ENCODE data around the gene ABHD11. TPM values are rescaled to one million over a fixed set of nuclear protein-coding genes. Genes with fewer than 3 reads are reported as not detected.
A peak's percentile ranks its signal among the peaks of the same experiment; 100 is the strongest.

Gene ABHD11
- total RNA-seq, 1 donor from 2014 or later: 31.6 TPM

DNA sequence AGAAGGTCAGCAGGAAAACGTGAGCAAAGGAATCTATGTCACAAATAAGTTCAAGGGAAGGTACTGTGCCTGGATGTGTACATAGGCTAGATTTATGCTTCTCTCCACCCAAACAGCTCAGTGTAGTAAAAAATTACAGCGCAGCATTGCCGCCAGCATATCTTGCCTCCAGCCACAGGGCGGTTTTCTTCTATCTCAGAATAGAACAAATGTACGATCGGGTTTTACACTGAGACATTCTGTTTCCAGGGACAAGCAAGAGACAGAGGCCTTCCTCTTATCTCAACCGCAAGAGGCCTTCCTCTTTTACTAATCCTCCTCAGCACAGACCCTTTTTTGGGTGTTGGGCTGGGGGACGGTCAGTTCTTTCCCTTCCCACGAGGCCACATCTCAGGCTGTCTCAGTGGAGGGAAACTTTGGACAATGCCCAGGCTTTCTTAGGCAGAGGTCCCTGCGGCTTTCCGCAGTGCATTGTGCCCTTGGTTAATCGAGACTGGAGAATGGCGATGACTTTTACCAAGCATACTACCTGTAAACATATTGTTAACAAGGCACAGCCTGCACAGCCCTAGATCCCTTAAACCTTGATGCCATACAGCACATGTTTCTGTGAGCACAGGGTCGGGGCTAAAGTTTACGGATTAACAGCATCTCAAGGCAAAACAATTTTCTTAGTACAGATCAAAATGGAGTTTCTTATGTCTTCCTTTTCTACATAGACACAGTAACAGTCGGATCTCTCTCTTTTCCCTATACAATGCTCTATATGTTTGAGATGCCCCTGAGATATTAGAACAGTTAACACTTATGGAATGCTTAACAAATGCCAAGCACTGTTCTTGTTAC lies 11.6 kb upstream of the ABHD11 start:
- DNase-seq (ENCODE audit: low spot score): no peak
- intact Hi-C loops (cut with DNase I): no loop called here

GRCh38 chr7:73746378-73746777 lies 7.8 kb upstream of the ABHD11 start:
- intact Hi-C loops (cut with DNase I): no loop called here
- no peak for DNase-seq (ENCODE audit: low spot score)

GRCh38 chr7:73742753-73743641 lies 4.4 kb upstream of the ABHD11 start:
- DNase-seq (ENCODE audit: low spot score): no peak
- intact Hi-C loops (cut with DNase I): no loop called here

GRCh38 chr7:73742338-73742752 lies 3.7 kb upstream of the ABHD11 start:
- no peak for DNase-seq (ENCODE audit: low spot score)
- intact Hi-C loops (cut with DNase I): no loop called here

DNA sequence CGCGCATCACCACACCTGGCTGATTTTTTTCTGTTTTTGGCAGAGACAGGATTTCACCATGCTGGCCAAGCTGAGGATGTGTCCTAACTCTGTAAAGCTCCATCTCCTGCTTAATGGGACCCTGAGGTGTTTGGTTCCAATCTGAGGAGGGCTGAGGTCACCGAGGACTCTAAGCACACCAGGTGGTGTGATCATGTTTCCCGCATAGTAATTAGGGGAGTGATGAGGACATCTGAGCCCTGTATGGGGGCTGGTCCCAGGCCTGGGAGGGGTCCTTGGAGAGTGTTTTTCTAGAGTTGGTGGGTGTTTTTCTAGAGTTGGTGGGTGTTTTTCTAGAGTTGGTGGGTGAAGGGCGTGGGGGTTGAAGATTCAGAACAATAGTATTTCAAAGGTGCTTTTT lies 3.0 kb upstream of the ABHD11 start:
- intact Hi-C loops (cut with DNase I): no loop called here
- no peak for DNase-seq (ENCODE audit: low spot score)

GRCh38 chr7:73740771-73741170 lies 2.2 kb upstream of the ABHD11 start:
- intact Hi-C loops (cut with DNase I): no loop called here
- no peak for DNase-seq (ENCODE audit: low spot score)

GRCh38 chr7:73740212-73740611 lies 1.6 kb upstream of the ABHD11 start:
- DNase-seq (ENCODE audit: low spot score): no peak
- intact Hi-C loops (cut with DNase I): no loop called here

DNA sequence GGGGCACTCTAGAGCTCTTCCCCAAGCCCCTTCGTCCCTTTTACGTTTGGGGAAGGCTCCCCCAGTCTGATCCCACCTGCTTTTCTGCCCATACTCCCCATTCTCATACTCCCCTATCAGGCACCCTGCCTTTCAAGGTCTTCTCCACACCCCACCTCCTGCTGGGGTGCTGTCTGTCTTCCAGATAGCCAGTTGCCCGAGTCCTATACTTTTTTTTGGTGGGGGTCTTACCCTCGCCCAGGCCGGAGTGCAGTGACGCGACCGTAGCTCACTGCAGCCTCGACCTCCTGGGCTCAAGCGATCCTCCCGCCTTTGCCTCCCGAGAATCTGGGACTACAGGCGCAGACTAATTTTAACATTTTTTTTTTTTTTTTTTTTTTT lies 775 bp upstream of the ABHD11 start:
- no peak for DNase-seq (ENCODE audit: low spot score)
- intact Hi-C loops (cut with DNase I): loop anchor here (5.0 to 10.0 kb wide), 2 partner anchors 57 to 105 kb away; partner anchors contain the start of genes BUD23, DNAJC30 and METTL27

DNA sequence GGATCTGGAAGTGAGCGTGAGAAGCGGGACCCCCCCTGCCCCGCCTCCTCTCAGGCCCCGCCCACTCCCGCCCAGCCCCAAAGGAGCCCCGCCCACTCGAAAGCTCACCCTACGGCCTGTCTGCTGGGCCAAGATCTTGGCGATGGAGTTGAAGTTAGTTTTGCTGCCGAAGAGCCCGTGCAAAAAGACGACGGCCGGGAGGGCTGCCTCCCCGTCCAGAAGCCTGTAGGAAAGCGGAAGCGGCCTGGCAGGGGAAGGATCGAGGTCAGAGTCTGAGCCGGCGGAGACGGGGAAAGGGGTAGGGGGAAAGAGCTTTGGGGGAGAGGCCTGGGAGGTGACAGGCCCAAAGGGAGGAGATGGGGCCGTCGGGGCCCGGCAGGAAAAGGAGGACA lies 386 bp downstream of the ABHD11 start:
- no peak for DNase-seq (ENCODE audit: low spot score)
- intact Hi-C loops (cut with DNase I): loop anchor here (5.0 to 10.0 kb wide), 2 partner anchors 56 to 107 kb away; partner anchors contain the start of genes BUD23, DNAJC30 and METTL27

DNA sequence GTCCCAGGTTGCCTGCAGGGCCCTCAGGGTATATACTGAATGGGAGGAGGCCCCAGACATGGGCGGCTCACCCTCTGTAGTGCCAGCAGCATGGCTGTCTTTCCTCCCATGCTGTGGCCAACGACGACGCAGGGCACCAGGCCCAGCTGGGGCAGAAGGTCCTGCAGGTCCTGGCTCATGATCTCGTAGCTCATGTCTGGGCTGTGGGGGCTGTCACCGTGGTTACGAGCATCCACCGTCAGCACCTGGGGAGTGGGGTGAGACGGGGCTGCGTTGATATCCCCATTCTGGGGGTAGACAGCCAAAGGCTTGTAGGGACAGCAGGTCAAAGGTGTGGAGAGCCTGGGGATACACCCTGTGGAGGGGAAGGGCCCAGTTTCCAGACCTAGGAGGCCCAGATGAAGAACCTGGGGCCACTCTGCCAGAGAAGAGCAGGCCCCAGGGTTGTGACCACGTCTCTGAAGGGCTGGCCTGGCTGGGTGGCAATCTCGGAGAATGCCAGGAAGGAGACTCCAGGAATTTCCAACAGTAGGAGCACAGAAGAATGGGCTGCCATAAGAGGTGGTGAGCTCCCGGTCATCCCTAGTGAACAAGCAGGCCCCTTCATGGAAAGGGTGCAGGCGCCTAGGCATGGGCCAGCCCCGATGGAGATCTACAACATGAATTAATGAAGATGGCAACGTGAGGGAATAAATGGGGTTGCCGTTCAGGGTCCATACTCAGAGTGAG lies 947 bp downstream of the ABHD11 start:
- intact Hi-C loops (cut with DNase I): loop anchor here (5.0 to 10.0 kb wide), 2 partner anchors 55 to 107 kb away; partner anchors contain the start of genes BUD23, DNAJC30 and METTL27
- no peak for DNase-seq (ENCODE audit: low spot score)

DNA sequence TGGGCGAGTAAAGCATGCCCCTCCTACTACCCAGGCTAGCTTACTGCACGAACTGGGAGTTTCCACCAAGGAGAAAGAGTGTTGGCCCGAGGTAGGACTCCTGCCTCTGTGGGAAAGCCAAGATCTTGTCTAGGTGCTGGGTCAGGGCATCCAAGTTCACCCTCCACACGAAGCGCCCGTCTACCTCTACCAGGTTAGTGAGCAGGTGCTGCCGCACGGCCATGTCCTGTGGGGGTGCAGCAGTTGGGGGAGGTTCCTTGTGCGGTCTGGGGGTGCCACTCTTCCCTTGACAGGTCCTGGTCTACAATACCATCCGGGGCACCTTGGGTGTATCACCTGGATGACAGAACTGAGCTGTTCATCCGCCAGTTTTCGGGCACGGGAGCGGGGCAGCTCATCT lies 1.7 kb downstream of the ABHD11 start:
- DNase-seq (ENCODE audit: low spot score): no peak
- intact Hi-C loops (cut with DNase I): loop anchor here (5.0 to 10.0 kb wide), 2 partner anchors 55 to 108 kb away; partner anchors contain the start of genes BUD23, DNAJC30 and METTL27

GRCh38 chr7:73735528-73735905 lies 3.1 kb downstream of the ABHD11 start:
- DNase-seq (ENCODE audit: low spot score): no peak
- intact Hi-C loops (cut with DNase I): loop anchor here (5.0 to 10.0 kb wide), 2 partner anchors 53 to 109 kb away; partner anchors contain the start of genes BUD23, DNAJC30 and METTL27

DNA sequence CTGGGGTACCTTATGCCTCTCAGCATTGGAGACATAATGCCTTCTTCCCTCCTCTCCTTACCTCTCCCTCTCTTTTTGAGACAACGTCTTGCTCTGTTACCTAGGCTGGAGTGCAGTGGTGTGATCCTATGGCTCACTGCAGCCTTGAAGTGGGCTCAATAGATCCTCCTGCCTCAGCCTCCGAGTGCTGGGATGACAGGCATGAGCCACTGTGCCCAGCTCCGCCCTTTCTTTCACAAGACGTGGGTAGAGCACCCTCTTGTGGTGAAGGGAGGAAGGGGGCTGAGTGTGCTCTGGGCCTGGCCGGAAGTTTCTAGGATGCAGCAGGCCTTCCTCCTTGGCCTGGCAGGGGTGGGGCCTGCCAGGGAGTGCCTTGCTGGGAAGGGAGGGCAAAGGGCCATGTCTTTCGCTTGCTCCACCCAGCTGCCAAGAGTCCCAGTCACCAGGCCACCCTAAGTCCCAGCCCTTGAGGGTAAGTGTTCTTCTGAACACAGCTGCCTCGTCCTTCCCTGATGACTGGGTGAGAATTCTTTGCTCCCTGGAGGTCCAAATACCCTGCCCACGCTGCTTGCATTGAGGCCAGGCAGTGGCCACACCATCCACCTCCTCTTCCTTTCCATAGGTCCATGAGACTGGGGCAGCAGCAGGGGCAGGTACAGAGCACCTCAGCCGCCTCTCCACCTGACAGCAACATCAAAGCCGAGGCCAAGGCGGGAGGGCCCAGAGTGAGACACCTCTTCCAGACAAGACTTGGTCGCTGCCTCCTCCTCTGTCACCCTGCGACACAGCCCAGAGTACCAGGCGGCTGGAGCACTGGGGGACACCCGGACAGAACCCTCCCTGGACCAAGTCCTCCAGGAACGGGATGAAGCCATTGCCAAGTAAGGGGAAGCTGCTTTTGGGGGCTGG lies 3.7 kb downstream of the ABHD11 start:
- intact Hi-C loops (cut with DNase I): loop anchor here (5.0 to 10.0 kb wide), 2 partner anchors 53 to 110 kb away; partner anchors contain the start of genes BUD23, DNAJC30 and METTL27
- DNase-seq (ENCODE audit: low spot score): peak; percentile 87

GRCh38 chr7:73732397-73732796 lies 6.2 kb downstream of the ABHD11 start:
- intact Hi-C loops (cut with DNase I): loop anchor here (10.0 kb wide), 1 partner anchor 112 kb away; the partner anchor contains the start of gene METTL27
- DNase-seq (ENCODE audit: low spot score): no peak

DNA sequence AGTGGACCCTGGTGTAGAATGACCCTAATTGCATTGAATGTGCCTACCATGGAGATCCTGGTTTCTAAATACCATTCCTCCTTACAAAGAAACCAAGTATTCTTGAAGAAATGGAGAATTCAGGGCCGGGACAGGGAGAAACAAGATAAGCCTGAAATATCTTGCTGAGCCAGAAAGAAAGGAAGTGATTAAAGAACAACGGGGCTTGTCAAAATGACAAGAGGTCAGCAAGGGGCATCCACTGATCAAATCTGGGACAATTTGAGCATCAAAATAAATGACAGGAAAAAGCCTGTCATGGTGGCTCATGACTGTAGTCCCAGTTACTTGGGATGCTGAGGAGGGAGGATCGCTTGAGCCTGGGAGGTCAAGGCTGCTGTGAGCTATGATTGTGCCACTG lies 8.1 kb downstream of the ABHD11 start:
- intact Hi-C loops (cut with DNase I): loop anchor here (10.0 kb wide), 1 partner anchor 114 kb away; the partner anchor contains the start of gene METTL27
- DNase-seq (ENCODE audit: low spot score): no peak

- intact Hi-C loops (cut with DNase I): no loop called here
Measured at GRCh38 chr7:73728551-73728950, 10.1 kb downstream of the ABHD11 start.

DNA sequence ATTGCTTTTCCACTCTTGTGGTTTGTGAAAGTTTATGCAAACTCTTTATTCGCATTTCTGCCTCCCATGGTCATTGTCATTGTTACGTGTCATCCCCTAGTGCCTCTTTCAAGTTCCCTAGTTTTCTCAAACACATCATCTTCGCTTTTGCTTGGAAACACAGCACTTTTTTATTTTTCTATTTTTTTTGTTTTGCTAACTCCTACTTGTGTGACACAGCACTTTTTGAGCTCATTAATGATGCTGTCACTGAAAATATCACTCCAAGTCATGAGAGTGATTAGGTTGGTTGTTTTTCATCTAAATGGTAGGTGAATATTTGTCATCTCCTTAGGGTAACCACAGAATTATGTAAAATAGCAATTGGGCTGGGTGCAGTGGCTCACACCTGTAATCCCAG lies 10.7 kb downstream of the ABHD11 start:
- no peak for DNase-seq (ENCODE audit: low spot score)
- intact Hi-C loops (cut with DNase I): no loop called here

More at GRCh38 chr7:73728551-73728950, 10.1 kb downstream of the ABHD11 start:
- DNase-seq (ENCODE audit: low spot score): no peak

DNA sequence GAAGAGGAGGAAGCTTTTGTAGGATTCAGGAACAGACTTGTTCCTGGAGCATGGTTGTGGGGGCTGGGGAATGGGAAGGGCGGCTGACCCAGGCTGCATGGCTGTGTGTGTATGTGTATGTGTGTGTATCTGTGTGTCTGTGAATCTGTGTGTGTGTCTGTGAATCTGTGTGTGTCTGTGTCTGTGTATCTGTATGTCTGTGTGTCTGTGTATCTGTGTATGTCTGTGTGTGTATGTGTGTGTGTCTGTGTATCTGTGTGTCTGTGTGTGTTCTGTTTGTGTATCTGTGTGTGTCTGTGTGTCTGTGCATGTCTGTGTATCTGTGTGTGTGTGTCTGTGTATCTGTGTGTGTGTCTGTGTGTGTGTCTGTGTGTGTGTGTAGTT lies 12.5 kb downstream of the ABHD11 start:
- intact Hi-C loops (cut with DNase I): no loop called here
- no peak for DNase-seq (ENCODE audit: low spot score)
